ENCODE results near the gene SCFD2.

SCFD2 gene

GRCh38 chr4:52976523-52977230, 389.2 kb downstream of the SCFD2 start:
- no peak for TF ChIP-seq CTCF (IDR thresholded peaks at IDR 0.05; ENCODE audit: insufficient read depth, low read length)
- TF ChIP-seq POLR2AphosphoS5 (IDR thresholded peaks at IDR 0.05; ENCODE audit: low read depth): no peak
- TF ChIP-seq GABPA (IDR thresholded peaks at IDR 0.05; ENCODE audit: low read depth): no peak
- no peak for TF ChIP-seq SPI1 (IDR thresholded peaks at IDR 0.05; ENCODE audit: borderline replicate concordance, low read depth)
- H3K4me3 ChIP-seq (replicated peaks; ENCODE audit: insufficient read depth, low read length): no peak overlapping the region
- DNase-seq (ENCODE audit: low read depth in 1 of 2, low spot score in 1 of 2): no peak

DNA sequence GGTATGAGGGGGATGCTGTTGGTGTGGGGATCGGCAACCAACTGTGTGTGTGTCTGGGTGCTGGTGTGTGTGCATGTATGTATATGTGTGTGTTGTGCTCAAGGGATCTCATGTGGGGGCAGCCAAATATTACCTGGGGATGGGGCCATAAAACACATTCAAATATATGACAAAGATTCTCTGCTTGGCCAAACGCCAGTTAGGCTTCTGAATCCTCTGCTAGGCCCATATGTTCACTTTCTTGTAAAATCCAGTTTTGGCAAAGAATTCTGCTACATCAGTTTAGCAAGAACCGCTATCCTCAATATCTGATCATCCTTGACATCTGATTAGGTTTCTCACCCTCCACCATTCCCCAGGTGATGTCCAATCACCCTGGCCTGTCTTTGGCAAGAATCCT, 397.2 kb downstream of the SCFD2 start:
- no peak overlapping the region for H3K4me3 ChIP-seq (replicated peaks; ENCODE audit: insufficient read depth, low read length)
- H3K27me3 ChIP-seq (ENCODE audit: insufficient read depth, poor library complexity, severe bottlenecking): no peaks in the 10 kb centered on the region
- no peak overlapping the region for H3K27ac ChIP-seq (replicated peaks)
- DNase-seq (ENCODE audit: low read depth in 1 of 2, low spot score in 1 of 2): no peak
- TF ChIP-seq GABPA (IDR thresholded peaks at IDR 0.05; ENCODE audit: low read depth): no peak
- no peak for TF ChIP-seq POLR2AphosphoS5 (IDR thresholded peaks at IDR 0.05; ENCODE audit: low read depth)
- TF ChIP-seq REST (IDR thresholded peaks at IDR 0.05; ENCODE audit: insufficient replicate concordance, low read depth): no peak
- TF ChIP-seq CTCF (IDR thresholded peaks at IDR 0.05; ENCODE audit: insufficient read depth, low read length): no peak
- TF ChIP-seq SPI1 (IDR thresholded peaks at IDR 0.05; ENCODE audit: borderline replicate concordance, low read depth): no peak

More at GRCh38 chr4:52976523-52977230, 389.2 kb downstream of the SCFD2 start:
- Histone ChIP-seq H3K27ac (replicated peaks) (no peak overlapping the region), H3K27me3 (ENCODE audit: insufficient read depth, poor library complexity, severe bottlenecking) (no peaks in the 10 kb centered on the region)

- no peak overlapping the region for H3K27ac ChIP-seq (replicated peaks)
- no peaks in the 10 kb centered on the region for H3K27me3 ChIP-seq (ENCODE audit: insufficient read depth, poor library complexity, severe bottlenecking)
- TF ChIP-seq POLR2AphosphoS5 (IDR thresholded peaks at IDR 0.05; ENCODE audit: low read depth): no peak
- TF ChIP-seq SPI1 (IDR thresholded peaks at IDR 0.05; ENCODE audit: borderline replicate concordance, low read depth): no peak
- TF ChIP-seq CTCF (IDR thresholded peaks at IDR 0.05; ENCODE audit: insufficient read depth, low read length): no peak
- no peak for TF ChIP-seq REST (IDR thresholded peaks at IDR 0.05; ENCODE audit: insufficient replicate concordance, low read depth)
- no peak for TF ChIP-seq GABPA (IDR thresholded peaks at IDR 0.05; ENCODE audit: low read depth)
- DNase-seq (ENCODE audit: low read depth in 1 of 2, low spot score in 1 of 2): no peak
- H3K4me3 ChIP-seq (replicated peaks; ENCODE audit: insufficient read depth, low read length): no peak overlapping the region
Measured at GRCh38 chr4:52968241-52968640, 397.6 kb downstream of the SCFD2 start.

Data from HL-60 (cell line).